ENCODE data around the gene PPARD. TPM values are rescaled to one million over a fixed set of nuclear protein-coding genes. Genes with fewer than 3 reads are reported as not detected.

PPARD gene
- total RNA-seq, 4 donors from 2014 or later, result 17.0 to 42.8 (median 28.2) TPM

DNA sequence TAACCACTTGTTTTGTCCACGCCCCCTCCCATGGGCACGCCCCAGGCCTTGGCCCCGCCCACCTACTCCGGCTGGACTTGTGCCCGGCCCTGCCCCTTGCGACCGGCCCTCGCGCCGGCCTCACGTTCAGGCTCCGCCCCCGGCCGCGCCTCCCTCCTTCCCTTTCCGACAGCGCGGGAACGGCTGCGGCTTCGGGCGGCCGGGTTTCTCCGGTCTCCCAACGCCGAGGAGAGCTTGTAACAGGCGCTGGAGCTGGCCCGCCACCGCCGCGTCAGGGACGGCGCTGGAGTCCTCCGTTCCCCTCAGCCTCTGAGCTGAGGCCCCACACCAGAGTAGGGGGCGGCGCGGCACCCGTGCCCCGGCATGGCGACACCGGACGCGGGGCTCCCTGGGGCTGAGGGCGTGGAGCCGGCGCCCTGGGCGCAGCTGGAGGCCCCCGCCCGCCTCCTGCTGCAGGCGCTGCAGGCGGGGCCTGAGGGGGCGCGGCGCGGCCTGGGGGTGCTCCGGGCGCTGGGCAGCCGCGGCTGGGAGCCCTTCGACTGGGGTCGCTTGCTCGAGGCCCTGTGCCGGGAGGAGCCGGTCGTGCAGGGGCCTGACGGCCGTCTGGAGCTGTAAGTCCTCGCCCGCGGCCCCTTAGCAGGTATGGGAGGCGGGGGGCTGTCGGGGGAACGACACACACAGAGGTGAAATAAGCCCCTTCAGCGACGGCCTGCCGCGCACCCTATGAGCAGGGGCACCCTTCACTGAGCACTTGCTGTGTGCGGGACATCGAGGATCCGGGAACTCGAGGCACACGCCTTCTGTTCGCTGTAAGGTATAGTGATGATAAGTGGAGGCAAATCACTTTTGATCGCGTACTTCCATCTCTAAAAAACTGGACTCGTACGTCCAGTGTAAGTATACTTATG, 110.1 kb downstream of the PPARD start, which contains the start of gene FANCE:
FANCE (plus strand) TSS at position 156 of the 908 bp plus-strand sequence; CDS start at position 364, 208 bp downstream.
- Histone ChIP-seq H3K4me3 (peak within 1 kb of the TSS; percentile 45 to 85 (median 70)), H3K27me3 (no peaks in the 10 kb centered on the region), H3K9me3 (no peaks in the 10 kb centered on the region), H3K4me1 (peaks cover 24 to 58% (median 26%) of the 10 kb centered on the region in 3 donors), H3K36me3 (peaks cover 0 to 21% (median 0%) of the 10 kb centered on the region in 3 donors), H3K27ac (peak within 1 kb of the TSS; percentile 75 to 88 (median 82))
- DNase-seq, result peak; percentile 71
- WGBS, 2 donors, result 1 to 2% methylated on average over 12 to 13 of the region's 87 CpGs
- intact Hi-C loops (cut with DNase I), result loop anchor here (5.0 kb wide), 1 partner anchor 110 kb away; the partner anchor contains the start of gene PPARD
- TF ChIP-seq POLR2A (IDR thresholded peaks at IDR 0.05), result peak in 2 of 4 donors; percentile 19 to 79
- TF ChIP-seq, protein P1, sequence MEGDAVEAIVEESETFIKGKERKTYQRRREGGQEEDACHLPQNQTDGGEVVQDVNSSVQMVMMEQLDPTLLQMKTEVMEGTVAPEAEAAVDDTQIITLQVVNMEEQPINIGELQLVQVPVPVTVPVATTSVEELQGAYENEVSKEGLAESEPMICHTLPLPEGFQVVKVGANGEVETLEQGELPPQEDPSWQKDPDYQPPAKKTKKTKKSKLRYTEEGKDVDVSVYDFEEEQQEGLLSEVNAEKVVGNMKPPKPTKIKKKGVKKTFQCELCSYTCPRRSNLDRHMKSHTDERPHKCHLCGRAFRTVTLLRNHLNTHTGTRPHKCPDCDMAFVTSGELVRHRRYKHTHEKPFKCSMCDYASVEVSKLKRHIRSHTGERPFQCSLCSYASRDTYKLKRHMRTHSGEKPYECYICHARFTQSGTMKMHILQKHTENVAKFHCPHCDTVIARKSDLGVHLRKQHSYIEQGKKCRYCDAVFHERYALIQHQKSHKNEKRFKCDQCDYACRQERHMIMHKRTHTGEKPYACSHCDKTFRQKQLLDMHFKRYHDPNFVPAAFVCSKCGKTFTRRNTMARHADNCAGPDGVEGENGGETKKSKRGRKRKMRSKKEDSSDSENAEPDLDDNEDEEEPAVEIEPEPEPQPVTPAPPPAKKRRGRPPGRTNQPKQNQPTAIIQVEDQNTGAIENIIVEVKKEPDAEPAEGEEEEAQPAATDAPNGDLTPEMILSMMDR (IDR thresholded peaks at IDR 0.05), result peak in 2 of 6 experiments; percentile 12 to 13

DNA sequence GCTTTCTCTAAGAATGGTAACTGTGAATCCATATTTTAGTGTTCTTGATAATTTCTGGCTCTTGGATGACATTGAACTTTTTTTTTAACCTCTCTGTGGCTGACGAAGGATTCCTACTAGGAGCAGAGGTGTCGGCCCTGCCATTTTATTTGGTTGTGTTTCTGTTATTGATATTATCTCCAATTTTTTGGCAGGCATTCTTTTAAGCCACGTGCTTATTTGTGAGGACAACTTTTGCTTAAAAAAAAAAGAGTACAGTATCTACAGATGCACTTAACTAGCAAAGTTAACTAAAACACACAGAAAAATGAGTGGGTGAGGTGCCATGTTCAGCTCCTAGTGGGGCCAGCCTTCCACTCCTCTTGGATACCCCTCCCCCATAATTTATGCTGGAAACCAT, 110.9 kb downstream of the PPARD start:
- WGBS, 2 donors, result 10 to 21% methylated on average over 2 to 3 of the region's 3 CpGs
- no peak for TF ChIP-seq POLR2A (IDR thresholded peaks at IDR 0.05)
- TF ChIP-seq, protein P1 (IDR thresholded peaks at IDR 0.05), result no peak
- Histone ChIP-seq H3K27me3 (no peaks in the 10 kb centered on the region), H3K4me3 (peak overlapping the region in 3 of 4 donors; percentile 62 to 85 (median 79)), H3K36me3 (peaks cover 0 to 29% (median 0%) of the 10 kb centered on the region in 3 donors), H3K9me3 (no peaks in the 10 kb centered on the region), H3K27ac (peak overlapping the region in 3 of 4 donors; percentile 75 to 88 (median 84)), H3K4me1 (peaks cover 24 to 58% (median 26%) of the 10 kb centered on the region in 3 donors)
- intact Hi-C loops (cut with DNase I), result loop anchor here (5.0 kb wide), 1 partner anchor 111 kb away; the partner anchor contains the start of gene PPARD
- no peak for DNase-seq

DNA sequence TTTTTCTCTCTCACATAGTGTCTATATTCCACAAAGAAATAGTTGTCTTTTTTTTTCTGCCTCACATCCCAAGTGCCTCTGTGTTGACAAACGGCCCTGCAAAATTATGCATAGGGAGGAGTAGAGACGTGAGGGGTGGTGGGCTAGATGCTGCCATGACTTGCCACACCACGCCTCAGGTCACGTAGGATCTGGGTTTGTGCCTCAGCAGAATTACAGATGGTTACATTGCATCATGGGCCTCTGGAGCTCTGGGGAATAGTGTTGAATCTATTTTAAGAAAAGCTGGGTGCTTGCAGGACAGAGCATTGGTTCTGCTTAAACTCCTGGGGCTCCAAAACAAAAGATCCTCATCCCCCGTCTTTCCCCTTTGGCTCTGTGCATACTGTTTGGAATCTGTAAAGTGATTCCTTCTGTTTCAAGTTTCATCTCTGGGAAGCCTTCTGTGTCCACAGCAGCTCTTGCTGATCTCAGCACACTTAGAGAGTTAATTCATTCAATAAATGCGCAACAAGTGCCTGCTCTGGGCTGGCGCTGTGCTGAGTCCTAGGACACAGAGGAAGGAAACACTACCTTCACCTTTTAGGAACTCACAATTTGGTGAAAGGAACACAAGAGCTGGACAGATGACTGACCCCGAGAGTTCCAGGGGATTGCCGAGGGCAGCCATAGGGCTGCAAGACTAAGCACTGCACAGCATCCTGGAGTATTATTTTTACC, 112.2 kb downstream of the PPARD start:
- 43 to 75% methylated on average over 6 to 8 of the region's 9 CpGs for WGBS, 2 donors
- TF ChIP-seq, protein P1 (IDR thresholded peaks at IDR 0.05), result no peak
- TF ChIP-seq POLR2A (IDR thresholded peaks at IDR 0.05), result no peak
- H3K27ac ChIP-seq, result peak overlapping the region; percentile 39 to 88 (median 64)

GRCh38 chr6:35457907-35458306, 115.5 kb downstream of the PPARD start:
- no peak for DNase-seq
- WGBS, 2 donors, result 73 to 76% methylated on average over 4 of the region's 4 CpGs
- no peak for TF ChIP-seq POLR2A (IDR thresholded peaks at IDR 0.05)
- TF ChIP-seq, protein P1 (IDR thresholded peaks at IDR 0.05), result no peak
- H3K4me1 ChIP-seq, result peaks cover 18 to 55% (median 21%) of the 10 kb centered on the region in 3 donors
- H3K27ac ChIP-seq, result no peak overlapping the region
- H3K27me3 ChIP-seq, result no peaks in the 10 kb centered on the region
- H3K9me3 ChIP-seq, result no peaks in the 10 kb centered on the region
- intact Hi-C loops (cut with DNase I), result no loop called here
- peaks cover 0 to 67% (median 0%) of the 10 kb centered on the region in 3 donors for H3K36me3 ChIP-seq
- H3K4me3 ChIP-seq, result no peak overlapping the region

More for the DNA sequence above, 112.2 kb downstream of the PPARD start:
- peaks cover 0 to 42% (median 0%) of the 10 kb centered on the region in 3 donors for H3K36me3 ChIP-seq
- H3K4me1 ChIP-seq, result peaks cover 24 to 54% (median 26%) of the 10 kb centered on the region in 3 donors
- H3K4me3 ChIP-seq, result peak overlapping the region in 1 of 4 donors; percentile 26
- no peaks in the 10 kb centered on the region for H3K27me3 ChIP-seq
- intact Hi-C loops (cut with DNase I), result loop anchor here (5.0 kb wide), 1 partner anchor 112 kb away; the partner anchor contains the start of gene PPARD
- no peaks in the 10 kb centered on the region for H3K9me3 ChIP-seq
- DNase-seq, result no peak
